Effector memory CD4-positive, alpha-beta T cell (primary cell): Measurements from ENCODE around the gene DPRX.
"Not testable (repeated sequence)": the region's sequence is repeated elsewhere in the genome, so short reads cannot be mapped to it uniquely, and the experiment has no call there.

Experiments used
- DNase-seq, 3 donors: peaks; one replicate each; pipeline ENCODE4 v3.0.0-alpha.2; 2020
- H3K27ac ChIP-seq: 2 replicates; pipeline ENCODE4 v1.7.0; 2013; ENCODE audit warnings: mild to moderate bottlenecking, low read length, moderate library complexity; ENCODE audit not compliant: insufficient read depth, poor library complexity, severe bottlenecking
- H3K27me3 ChIP-seq: replicated peaks from 2 replicates; pipeline ENCODE4 v1.7.0; 2013; ENCODE audit warnings: mild to moderate bottlenecking, low read length; ENCODE audit not compliant: insufficient read depth, control insufficient read depth, poor library complexity, severe bottlenecking
- H3K36me3 ChIP-seq: 2 replicates; pipeline ENCODE4 v1.7.0; 2013; ENCODE audit warnings: mild to moderate bottlenecking, low read length, moderate library complexity; ENCODE audit not compliant: control insufficient read depth, insufficient read depth
- H3K4me1 ChIP-seq: 2 replicates; pipeline ENCODE4 v1.7.0; 2013; ENCODE audit warnings: low read length, mild to moderate bottlenecking; ENCODE audit not compliant: control insufficient read depth, insufficient read depth, poor library complexity, severe bottlenecking
- H3K4me3 ChIP-seq: 2 replicates; pipeline ENCODE4 v1.7.0; 2013; ENCODE audit warnings: low read length, low read depth, mild to moderate bottlenecking; ENCODE audit not compliant: insufficient read depth, poor library complexity, severe bottlenecking
- H3K9me3 ChIP-seq: 2 replicates; pipeline ENCODE4 v1.7.0; 2013; ENCODE audit warnings: mild to moderate bottlenecking, low read length, moderate library complexity; ENCODE audit not compliant: control insufficient read depth

The DPRX gene

GRCh38 chr19:53660584-53660983 lies 28.8 kb downstream of the DPRX start:
- H3K27me3 ChIP-seq: no peaks in the 10 kb centered on the region
- no peak overlapping the region for H3K27ac ChIP-seq
- H3K36me3 ChIP-seq: no peaks in the 10 kb centered on the region
- no peaks in the 10 kb centered on the region for H3K4me1 ChIP-seq
- no peaks in the 10 kb centered on the region for H3K9me3 ChIP-seq
- H3K4me3 ChIP-seq: no peak overlapping the region
- DNase-seq: no peak

- H3K36me3 ChIP-seq: no peaks in the 10 kb centered on the region
- no peak for DNase-seq
- H3K9me3 ChIP-seq: no peaks in the 10 kb centered on the region
- no peaks in the 10 kb centered on the region for H3K27me3 ChIP-seq
- no peak overlapping the region for H3K27ac ChIP-seq
- no peak overlapping the region for H3K4me3 ChIP-seq
- H3K4me1 ChIP-seq: no peaks in the 10 kb centered on the region
Observed at GRCh38 chr19:53662209-53662608, 30.4 kb downstream of the DPRX start.

- Histone ChIP-seq H3K9me3 (no peaks in the 10 kb centered on the region), H3K4me3 (no peak overlapping the region), H3K27me3 (no peaks in the 10 kb centered on the region), H3K36me3 (no peaks in the 10 kb centered on the region), H3K4me1 (no peaks in the 10 kb centered on the region), H3K27ac (no peak overlapping the region)
- DNase-seq: no peak
Observed at GRCh38 chr19:53664152-53664551, 32.4 kb downstream of the DPRX start.

GRCh38 chr19:53664760-53665159 lies 33.0 kb downstream of the DPRX start:
- no peaks in the 10 kb centered on the region for H3K9me3 ChIP-seq

GRCh38 chr19:53666331-53666730 lies 34.5 kb downstream of the DPRX start:
- not testable (repeated sequence) for H3K36me3 ChIP-seq, H3K27me3 ChIP-seq, H3K4me3 ChIP-seq, H3K27ac ChIP-seq, DNase-seq, H3K9me3 ChIP-seq, H3K4me1 ChIP-seq

More at GRCh38 chr19:53664760-53665159, 33.0 kb downstream of the DPRX start:
- Histone ChIP-seq H3K36me3 (no peaks in the 10 kb centered on the region), H3K27me3 (no peaks in the 10 kb centered on the region), H3K4me3 (no peak overlapping the region), H3K27ac (no peak overlapping the region), H3K4me1 (no peaks in the 10 kb centered on the region)
- DNase-seq: no peak

- not testable (repeated sequence) for H3K27ac ChIP-seq, H3K4me3 ChIP-seq, H3K36me3 ChIP-seq, H3K4me1 ChIP-seq, H3K9me3 ChIP-seq, H3K27me3 ChIP-seq, DNase-seq
Observed at GRCh38 chr19:53668804-53669203, 37.0 kb downstream of the DPRX start.

- no peaks in the 10 kb centered on the region for H3K9me3 ChIP-seq
Observed at GRCh38 chr19:53670345-53670744, 38.5 kb downstream of the DPRX start.

GRCh38 chr19:53671663-53672062 lies 39.9 kb downstream of the DPRX start:
- Histone ChIP-seq H3K4me1 (no peaks in the 10 kb centered on the region), H3K27me3 (no peaks in the 10 kb centered on the region)
- DNase-seq: no peak

More at GRCh38 chr19:53670345-53670744, 38.5 kb downstream of the DPRX start:
- H3K27ac ChIP-seq: no peak overlapping the region
- no peak for DNase-seq
- H3K4me3 ChIP-seq: no peak overlapping the region
- H3K4me1 ChIP-seq: no peaks in the 10 kb centered on the region
- no peaks in the 10 kb centered on the region for H3K36me3 ChIP-seq
- no peaks in the 10 kb centered on the region for H3K27me3 ChIP-seq

More at GRCh38 chr19:53671663-53672062, 39.9 kb downstream of the DPRX start:
- H3K4me3 ChIP-seq: no peak overlapping the region
- no peaks in the 10 kb centered on the region for H3K9me3 ChIP-seq
- H3K27ac ChIP-seq: no peak overlapping the region
- no peaks in the 10 kb centered on the region for H3K36me3 ChIP-seq
